A549 (cell line): Measurements from ENCODE around the gene CPE.

Experiments used
- CBX2 ChIP-seq: fragments of 200-600 bp; sonication (generic); IDR thresholded peaks from 2 replicates; pipeline ENCODE4 v1.6.1; 2016; ENCODE audit warnings: low read depth, mild to moderate bottlenecking, borderline replicate concordance
- CTCF ChIP-seq: fragments of >200 bp; sonication (Bioruptor Twin); formaldehyde crosslinking; IDR thresholded peaks from 3 replicates; pipeline ENCODE4 v1.5.1; 2016
- EP300 ChIP-seq, 2 experiments: fragments of >200 bp; sonication (Bioruptor Twin); formaldehyde crosslinking; IDR thresholded peaks; 2 replicates in 1 of 2; 3 replicates in 1 of 2; pipeline ENCODE4 v1.6.1; 2016 to 2017
- MAX ChIP-seq: IDR thresholded peaks from 2 replicates; pipeline ENCODE4 v1.6.1; 2012
- POLR2AphosphoS2 ChIP-seq: conservative IDR thresholded peaks from 2 replicates; pipeline ENCODE4 v1.6.1; 2012; ENCODE audit warnings: low read length, improper control_type of control experiment, inconsistent platforms

- TF ChIP-seq MAX (no peak), EP300 (IDR thresholded peaks at IDR 0.05) (no peak), CTCF (no peak), CBX2 (no peak), POLR2AphosphoS2 (no peak)
Observed at GRCh38 chr4:165481053-165481835, 102.4 kb downstream of the CPE start.
